ENCODE data around the gene TMEM106A.
"Not testable (repeated sequence)": the region's sequence is repeated elsewhere in the genome, so short reads cannot be mapped to it uniquely, and the experiment has no call there.

TMEM106A gene, protein sequence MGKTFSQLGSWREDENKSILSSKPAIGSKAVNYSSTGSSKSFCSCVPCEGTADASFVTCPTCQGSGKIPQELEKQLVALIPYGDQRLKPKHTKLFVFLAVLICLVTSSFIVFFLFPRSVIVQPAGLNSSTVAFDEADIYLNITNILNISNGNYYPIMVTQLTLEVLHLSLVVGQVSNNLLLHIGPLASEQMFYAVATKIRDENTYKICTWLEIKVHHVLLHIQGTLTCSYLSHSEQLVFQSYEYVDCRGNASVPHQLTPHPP

DNA sequence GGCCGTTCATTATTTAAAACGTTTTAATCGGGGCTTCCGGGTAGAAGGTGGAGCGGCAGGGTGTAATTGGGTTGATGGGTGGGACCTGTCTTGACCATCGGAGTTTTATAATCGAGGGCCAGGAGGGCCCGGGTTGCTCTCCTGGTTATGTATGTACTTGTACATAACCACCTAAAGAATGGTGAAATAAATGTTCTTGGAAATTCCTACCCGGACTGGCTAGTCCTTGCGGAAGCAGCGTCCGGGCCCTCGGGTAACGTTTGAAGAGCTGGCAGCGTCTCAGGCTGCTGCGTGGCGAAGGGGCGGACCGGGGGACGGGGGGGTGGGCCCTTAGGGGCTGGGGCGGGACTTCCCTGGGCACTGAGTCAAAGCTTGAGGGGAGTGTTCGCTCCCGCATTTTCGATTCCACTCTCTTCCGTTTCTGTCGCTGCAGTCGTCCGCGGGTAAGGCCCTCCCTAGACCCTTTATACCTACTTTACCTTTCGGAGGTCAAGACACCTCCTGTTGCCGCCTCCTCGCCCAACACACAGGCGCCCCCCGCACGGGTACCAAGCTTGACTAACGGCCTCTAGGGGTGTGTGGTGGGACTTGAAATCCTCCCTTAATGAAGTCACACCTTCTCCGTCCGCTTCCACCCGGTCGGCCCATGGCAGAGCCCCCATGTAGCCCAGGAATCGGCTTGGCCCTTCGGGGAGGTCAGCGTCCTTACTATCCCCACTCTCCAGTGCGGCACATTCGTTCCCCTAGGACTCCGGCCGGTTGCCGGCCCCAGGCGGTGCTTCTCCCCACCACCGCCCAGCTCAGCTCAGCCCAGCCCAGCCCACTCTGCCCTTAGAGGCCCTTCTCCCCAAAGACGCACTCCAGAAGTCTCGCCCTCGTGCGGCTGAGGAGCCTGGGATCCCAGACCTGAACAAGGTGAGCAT lies at the start of gene TMEM106A:
TMEM106A (plus strand) TSS at position 396 of the 923 bp plus-strand sequence. CDS start 1,167 bp downstream, outside the sequence.
- in situ Hi-C loops (cut with HindIII; ENCODE audit: low sequenced_read_pairs): no loop called here

DNA sequence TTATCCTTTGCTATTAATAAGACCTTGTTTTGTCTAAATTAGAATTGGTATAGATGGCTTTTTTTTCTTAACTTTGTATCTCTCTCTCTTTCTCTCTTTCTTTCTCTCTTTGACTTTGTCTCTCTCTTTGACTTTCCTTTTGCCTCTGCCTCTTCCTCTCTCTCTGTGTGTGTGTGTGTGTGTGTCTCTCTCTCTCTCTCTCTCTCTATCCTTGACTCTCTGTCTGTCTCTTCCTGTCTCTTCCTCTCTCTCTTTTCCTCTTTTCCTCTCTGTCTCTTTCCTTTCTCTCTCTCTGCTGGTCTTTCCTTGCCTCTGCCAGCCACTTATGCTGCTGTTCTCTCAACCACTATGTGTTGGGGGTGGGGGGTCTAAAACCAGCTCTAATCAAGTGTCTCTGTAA lies 45.7 kb upstream of the TMEM106A start:
- in situ Hi-C loops (cut with HindIII; ENCODE audit: low sequenced_read_pairs): not testable (repeated sequence)

DNA sequence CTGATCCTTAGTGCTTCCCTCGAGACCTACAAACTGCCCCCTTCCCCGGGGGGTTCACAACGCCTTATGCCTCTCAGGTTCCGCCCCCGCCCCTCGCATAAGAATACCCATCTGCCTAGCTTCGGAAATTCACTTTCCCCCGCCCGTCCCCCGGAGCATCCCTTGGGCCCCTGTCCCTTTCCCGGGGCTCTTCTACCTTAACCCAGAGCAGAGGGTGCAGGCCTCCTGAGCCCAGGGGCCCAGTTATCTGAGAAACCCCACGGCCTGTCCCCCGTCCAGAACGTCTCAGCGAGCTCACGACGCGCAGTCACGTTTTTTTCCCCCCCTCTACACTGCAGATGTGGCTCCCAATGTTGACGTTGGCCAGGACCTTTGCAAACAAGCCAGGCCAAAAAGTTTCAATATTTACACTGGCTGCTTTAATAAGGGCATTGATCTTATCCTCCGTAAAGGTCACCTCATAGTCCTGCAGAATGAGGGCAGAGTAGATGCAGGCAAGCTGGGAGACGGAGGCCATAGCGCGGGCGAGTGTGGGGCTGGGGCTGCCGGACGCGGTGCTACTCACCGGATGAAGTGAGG lies 42.0 kb upstream of the TMEM106A start:
- in situ Hi-C loops (cut with HindIII; ENCODE audit: low sequenced_read_pairs): no loop called here

DNA sequence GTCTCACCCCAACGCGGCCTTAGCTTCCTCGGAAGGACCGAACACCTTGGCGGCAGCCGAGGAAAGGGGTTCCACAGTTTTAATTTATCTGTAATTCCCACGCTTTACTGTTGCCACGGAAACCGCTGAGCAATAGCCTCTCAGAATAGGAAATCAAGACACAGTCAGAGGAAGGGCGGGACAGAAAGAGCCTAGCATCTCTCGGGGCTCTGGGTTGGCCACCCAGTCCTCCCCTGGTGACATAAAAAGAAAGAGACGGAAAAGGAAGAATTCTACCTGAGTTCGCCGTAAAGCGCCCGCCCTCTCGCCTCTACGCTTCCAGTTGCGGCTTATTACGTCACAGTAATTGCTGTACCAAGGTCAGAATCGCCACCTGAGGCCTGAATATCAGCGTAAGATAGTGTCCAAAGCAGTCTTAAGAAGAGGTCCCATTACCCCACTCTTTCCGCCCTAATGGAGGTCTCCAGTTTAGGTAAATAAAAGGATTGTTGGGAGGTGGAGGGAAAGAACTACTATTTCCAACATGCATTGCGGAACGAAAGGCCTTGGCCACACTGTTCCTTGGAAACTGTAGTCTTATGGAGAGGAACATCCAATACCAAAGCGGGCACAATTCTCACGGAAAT lies 41.4 kb upstream of the TMEM106A start:
- in situ Hi-C loops (cut with HindIII; ENCODE audit: low sequenced_read_pairs): no loop called here

DNA sequence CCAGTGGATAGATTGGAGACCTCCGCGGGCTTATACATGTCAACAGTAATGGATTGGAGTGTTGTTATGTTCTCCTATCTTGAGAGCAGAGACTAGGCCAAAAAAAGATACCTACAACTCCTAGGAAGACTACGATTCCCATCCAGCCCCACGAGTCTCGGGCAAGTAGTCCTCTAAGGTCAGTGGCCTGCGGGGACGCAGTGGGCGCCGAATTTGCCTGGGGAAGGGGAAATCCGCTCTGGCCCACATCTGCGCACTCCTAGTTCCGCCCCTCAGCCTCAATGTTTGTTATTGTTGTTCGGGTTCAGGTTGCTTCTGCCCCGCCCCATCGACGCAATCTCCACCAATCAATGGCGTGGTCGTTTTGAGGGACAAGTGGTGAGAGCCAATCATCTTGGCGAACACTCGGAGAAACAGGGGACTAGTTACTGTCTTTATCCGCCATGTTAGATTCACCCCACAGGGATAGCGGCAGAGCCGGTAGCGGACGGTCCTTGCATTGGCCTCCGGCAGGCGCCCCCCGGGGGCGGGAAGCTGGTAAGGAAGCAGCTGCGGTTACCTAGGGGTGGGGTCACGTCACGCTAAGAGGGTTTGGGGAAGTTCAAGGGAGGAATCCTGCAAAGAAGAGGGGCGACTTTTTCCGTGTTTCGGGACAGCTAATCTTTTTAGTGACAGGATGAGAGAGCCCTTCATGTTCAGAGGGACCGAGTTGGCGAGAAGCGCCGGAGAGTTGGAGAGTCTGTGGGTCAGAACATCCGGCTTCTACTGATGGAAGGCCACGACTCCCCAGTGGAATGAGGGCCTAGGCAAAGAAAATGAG lies 40.7 kb upstream of the TMEM106A start, which contains the start of gene NBR1:
NBR1 (plus strand) TSS at position 449 of the 820 bp plus-strand sequence. CDS start 4,586 bp downstream, outside the sequence.
- in situ Hi-C loops (cut with HindIII; ENCODE audit: low sequenced_read_pairs): no loop called here

DNA sequence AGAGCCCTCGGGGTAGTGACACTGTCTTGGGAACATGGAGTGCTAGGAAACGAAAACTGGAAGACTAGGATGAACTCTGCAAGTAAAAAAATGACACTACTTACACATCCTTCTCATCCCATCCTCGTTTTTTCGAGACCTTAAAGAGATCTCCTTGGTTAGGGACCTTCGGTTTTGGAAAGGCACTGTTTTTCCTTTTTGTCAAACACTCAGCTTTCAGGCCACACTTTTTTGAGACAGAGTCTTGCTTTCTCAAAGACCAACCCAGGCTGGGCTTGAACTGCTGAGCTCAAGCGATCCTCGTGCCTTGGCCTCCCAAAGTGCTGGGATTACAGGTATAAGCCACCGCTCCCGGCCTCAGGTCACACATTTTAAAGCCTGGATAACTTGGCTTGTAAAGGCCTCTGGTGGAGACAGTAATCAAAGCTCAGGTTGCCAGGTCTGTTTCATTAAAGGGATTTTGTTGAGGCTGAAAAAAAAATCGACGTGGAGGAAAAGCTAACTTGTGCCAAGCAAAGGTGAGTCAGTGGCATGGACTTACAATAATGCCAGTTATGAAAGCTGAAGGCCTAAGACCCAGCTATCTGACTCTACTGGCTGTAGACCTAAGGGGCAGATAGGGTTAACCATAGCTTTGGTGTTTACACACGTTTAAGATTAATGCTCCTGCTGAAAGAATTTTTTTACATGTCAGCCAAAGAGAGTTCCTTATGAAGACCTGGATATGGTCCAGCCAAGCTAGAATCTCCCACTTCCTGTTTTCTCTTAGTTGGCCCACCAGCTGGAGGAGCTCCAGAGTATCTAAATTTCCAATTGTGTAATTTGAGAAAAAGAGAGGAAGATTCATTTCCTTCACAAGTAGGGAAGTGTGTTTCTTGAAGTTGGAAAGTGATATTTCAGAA lies 39.8 kb upstream of the TMEM106A start:
- in situ Hi-C loops (cut with HindIII; ENCODE audit: low sequenced_read_pairs): no loop called here

DNA sequence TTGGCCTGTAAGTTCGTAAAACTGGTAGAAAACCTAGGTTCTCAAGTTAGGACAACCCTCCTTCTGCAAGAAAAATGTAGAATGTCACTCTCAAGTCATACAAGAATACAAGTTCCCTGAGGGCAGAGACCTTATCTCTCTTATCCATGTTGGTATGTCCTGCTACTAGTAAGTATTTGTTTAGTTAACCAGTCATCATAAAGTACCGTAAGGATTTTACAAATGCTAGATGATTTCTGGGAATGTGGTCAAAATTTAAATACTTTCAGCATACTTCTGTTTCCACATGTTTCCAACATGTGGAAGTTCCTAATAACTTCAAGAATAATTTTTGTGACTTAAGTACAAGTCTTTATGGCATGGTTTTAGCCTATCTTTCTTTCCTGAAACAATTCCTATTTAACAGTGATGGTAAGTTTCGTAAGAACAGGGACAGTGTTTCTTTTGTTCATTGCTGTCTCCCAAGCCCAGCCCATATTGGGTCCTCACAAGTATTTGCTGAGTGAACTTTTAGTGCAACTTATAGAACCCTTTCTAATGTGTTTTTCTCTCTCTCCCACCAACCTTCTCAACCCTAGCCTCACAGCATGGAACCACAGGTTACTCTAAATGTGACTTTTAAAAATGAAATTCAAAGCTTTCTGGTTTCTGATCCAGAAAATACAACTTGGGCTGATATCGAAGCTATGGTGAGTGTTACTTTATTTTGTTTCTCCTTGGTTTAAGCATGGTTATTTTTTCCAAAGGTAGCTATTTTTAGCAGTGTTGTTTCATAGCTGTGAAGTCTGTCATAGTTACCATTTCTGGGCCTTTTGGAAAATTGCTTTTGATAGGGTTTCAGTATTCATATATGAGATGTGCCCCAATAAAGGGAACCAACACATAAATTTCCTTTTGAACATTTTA lies 36.2 kb upstream of the TMEM106A start:
- in situ Hi-C loops (cut with HindIII; ENCODE audit: low sequenced_read_pairs): no loop called here

DNA sequence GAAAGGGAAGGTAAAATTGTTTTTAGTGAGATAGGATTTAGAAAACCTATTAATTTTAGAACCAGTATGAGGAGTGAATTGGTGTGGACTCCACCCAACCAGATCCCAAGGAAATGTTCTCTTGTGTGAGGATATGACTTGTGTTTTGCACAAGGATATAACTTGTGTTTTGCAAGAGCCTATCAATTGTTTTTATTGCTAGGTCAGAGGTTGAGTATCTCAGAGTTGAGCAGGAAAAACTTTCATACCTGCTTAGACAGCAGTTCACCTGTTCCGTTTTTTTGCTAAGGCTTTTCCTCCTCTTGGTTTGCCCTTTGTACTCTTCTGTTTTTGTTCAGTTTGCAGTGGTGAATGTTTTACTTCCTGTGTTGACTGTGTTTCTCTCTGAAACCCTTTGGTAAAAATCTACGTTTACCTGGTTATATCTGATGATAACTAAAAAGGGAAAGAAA lies 35.5 kb upstream of the TMEM106A start:
- in situ Hi-C loops (cut with HindIII; ENCODE audit: low sequenced_read_pairs): no loop called here

DNA sequence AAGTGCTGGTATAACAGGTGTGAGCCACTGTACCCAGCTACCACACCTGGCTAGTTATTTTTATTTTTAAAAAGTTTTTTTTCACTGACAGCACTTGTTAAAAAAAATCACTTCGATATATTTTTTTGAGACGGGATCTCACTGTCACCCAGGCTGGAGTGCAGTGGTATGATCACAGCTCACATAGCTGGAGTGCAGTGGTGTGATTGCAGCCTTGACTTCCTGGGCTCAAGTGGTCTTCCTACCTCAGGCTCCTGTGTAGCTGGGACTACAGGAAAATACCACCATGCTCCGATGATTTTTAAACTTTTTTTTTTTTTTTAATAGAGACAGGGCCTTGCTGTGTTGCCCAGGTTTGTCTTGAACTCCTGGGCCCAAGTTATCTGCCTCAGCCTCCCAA lies 27.8 kb upstream of the TMEM106A start:
- in situ Hi-C loops (cut with HindIII; ENCODE audit: low sequenced_read_pairs): no loop called here

DNA sequence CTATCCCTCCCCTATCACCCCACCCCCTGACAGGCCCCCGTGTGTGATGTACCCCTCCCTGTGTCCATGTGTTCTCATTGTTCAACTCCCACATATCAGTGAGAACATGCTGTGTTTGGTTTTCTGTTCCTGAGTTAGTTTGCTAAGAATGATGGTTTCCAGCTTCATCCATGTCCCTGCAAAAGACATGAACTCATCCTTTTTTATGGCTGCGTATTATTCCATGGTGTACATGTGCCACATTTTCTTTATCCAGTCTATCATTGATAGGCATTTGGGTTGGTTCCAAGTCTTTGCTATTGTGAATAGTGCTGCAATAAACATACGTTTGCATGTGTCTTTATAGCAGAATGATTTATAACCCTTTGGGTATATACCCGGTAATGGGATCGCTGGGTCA lies 25.0 kb upstream of the TMEM106A start:
- in situ Hi-C loops (cut with HindIII; ENCODE audit: low sequenced_read_pairs): not testable (repeated sequence)

DNA sequence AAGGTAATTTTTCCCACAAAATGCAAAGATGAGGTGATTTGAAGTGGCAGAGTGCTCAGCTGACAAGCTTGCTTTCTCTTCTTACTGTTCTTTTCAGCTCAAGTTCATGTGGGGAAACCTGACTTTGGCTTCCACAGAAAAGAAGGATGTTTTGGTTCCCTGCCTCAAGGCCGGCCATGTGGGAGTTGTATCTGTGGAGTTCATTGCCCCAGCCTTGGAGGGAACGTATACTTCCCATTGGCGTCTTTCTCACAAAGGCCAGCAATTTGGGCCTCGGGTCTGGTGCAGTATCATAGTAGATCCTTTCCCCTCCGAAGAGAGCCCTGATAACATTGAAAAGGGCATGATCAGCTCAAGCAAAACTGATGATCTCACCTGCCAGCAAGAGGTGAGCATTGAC lies 18.4 kb upstream of the TMEM106A start:
- in situ Hi-C loops (cut with HindIII; ENCODE audit: low sequenced_read_pairs): no loop called here

DNA sequence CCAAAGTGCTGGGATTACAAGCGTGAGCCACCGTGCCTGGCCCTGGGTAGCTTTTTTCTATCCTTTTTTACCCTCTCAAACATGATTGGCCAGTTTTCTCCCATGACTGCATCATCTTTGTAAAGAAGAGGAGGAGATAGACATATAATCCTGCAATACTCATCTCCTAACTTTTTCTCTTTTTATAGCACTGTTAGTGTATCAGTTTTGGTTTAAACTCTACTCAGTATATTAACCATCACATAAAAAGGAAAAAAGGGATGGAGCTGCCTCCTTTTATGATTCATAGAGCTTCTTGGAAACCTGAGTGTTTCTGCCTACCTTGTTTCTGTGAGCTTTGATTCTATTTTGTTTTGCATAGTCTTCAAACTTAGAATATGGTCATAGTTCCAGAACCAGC lies 12.0 kb upstream of the TMEM106A start:
- in situ Hi-C loops (cut with HindIII; ENCODE audit: low sequenced_read_pairs): no loop called here

DNA sequence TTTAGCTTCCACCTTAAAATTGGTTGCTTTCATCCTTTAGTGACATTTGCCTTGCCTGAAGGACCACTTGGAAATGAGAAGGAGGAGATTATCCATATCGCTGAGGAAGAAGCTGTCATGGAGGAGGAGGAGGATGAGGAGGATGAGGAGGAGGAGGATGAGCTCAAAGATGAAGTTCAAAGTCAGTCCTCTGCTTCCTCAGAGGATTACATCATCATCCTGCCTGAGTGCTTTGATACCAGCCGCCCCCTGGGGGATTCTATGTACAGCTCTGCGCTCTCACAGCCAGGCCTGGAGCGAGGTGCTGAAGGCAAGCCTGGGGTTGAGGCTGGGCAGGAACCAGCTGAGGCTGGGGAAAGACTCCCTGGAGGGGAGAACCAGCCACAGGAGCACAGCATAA lies 11.5 kb upstream of the TMEM106A start:
- in situ Hi-C loops (cut with HindIII; ENCODE audit: low sequenced_read_pairs): no loop called here

DNA sequence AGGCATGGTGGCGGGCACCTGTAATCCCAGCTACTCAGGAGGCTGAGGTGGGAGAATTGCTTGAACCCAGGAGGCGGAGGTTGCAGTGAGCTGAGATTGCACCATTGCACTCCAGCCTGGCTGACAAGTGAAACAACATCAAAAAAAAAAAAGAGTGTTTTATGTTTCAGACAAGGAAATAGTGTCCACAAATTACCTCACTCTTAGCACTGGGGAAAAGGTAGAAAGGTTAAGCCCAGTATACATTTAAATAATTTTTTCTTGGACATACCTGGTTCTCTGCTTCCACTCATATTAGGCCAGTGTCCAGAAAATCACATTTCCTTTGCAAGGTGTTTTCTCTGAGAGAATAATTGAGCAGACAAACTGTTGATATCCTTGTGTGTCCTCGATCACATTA lies 8.7 kb upstream of the TMEM106A start:
- in situ Hi-C loops (cut with HindIII; ENCODE audit: low sequenced_read_pairs): not testable (repeated sequence)

DNA sequence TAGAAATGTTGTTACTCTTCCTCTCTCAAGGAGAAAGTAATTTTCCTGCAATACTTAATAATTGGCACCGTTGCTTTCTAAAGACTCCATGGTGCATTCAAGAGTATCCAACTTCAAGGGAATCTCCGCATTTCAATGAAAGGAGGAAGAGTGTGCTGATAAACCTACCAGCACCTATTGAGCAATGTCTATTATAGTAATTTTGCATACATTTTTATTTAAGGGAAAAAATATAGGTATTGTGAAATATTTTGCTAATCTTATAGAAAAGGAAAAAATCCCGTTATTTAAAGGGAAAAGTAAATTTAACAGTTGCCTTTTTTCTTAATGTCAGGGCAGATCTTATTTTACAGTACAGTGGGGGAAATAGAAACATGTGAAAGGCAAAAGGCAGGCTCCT lies 1.1 kb upstream of the TMEM106A start:
- in situ Hi-C loops (cut with HindIII; ENCODE audit: low sequenced_read_pairs): no loop called here

DNA sequence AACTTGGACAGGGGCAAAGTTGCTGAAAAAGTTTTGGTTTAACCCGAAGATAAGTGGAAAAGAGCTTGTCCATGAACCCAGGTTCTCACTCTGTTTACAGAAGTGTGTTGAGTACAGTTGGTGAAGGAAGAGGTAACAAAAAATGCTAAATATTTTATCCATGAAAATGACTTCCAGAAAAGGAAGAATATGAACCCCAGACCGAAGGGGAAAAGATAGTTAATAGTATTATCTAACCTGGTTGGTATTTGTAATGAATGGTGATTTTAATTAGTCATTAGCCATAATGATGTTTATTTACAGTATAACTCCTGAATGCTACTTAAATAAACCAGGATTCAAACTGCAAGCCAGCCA lies 574 bp upstream of the TMEM106A start:
- in situ Hi-C loops (cut with HindIII; ENCODE audit: low sequenced_read_pairs): no loop called here

DNA sequence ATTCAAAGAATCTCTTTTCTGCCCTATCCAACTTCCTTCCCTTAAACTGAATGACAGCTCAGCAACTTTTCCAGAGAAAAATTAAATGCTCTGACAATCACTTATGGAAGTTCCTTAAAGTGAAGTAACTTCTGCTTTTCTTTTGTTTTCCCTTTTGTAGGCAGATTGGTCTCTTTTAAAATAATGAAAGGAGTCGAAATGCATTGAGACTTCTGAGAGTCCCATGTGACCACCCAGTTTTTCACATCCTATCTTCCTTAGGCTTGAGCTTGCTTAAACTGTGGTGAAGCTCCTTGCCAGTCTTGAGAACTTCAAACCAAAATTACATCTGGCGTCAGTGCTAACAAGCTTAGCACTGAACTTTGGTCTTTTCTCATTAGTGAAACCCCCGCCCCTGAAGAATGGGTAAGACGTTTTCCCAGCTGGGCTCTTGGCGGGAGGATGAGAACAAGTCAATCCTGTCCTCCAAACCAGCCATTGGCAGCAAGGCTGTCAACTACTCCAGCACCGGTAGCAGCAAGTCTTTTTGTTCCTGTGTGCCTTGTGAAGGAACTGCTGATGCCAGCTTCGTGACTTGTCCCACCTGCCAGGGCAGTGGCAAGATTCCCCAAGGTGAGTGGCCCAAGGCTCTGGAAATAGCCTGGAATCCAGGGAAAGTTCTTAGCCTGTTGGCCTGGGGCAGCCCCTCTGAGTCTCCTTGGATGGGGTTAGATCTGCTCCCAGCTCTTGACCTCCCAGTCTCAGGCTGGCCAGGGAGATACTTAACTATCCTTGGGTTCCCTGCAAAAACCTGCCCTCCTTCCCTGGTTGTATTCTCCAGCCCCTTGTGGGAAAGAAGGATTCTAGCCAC lies 1.2 kb downstream of the TMEM106A start:
- in situ Hi-C loops (cut with HindIII; ENCODE audit: low sequenced_read_pairs): no loop called here
